GM23338 (cell line): ENCODE results near the gene ZBTB8OS. TPM values are rescaled to one million over a fixed set of nuclear protein-coding genes. Genes with fewer than 3 reads are reported as not detected.

ENCODE experiments used
- ATAC-seq: fragments of 200-7000 bp; cut with Tn5 transposase; 3 replicates; pipeline ENCODE4 v1.9.1; 2020
- DNase-seq: peaks from one replicate; pipeline ENCODE4 v3.0.0-alpha.2; 2015; ENCODE audit warnings: low spot score
- H2AFZ ChIP-seq: fragments of 200-600 bp; sonication (generic); 2 replicates; pipeline ENCODE4 v1.8.0; 2016; ENCODE audit warnings: antibody characterized with exemption, mild to moderate bottlenecking, moderate library complexity
- H3F3A ChIP-seq: fragments of 200-600 bp; sonication (generic); replicated peaks from 2 replicates; pipeline ENCODE4 v1.8.0; 2017; ENCODE audit warnings: antibody characterized with exemption, mixed run types, low read depth
- H3K27ac ChIP-seq: fragments of 200-600 bp; sonication (generic); 2 replicates; pipeline ENCODE4 v1.6.1; 2016; ENCODE audit warnings: low read depth
- H3K27me3 ChIP-seq: fragments of 200-600 bp; sonication (generic); 2 replicates; pipeline ENCODE4 v1.8.0; 2016; ENCODE audit warnings: mild to moderate bottlenecking, mixed run types, moderate library complexity; ENCODE audit not compliant: insufficient read depth
- H3K36me3 ChIP-seq: fragments of 200-600 bp; sonication (generic); 2 replicates; pipeline ENCODE4 v1.8.0; 2016; ENCODE audit warnings: mild to moderate bottlenecking; ENCODE audit not compliant: insufficient read depth
- H3K4me1 ChIP-seq: fragments of 200-600 bp; sonication (generic); 2 replicates; pipeline ENCODE4 v1.8.0; 2016; ENCODE audit warnings: mild to moderate bottlenecking, moderate library complexity; ENCODE audit not compliant: insufficient read depth
- H3K4me2 ChIP-seq: fragments of 200-600 bp; sonication (generic); 2 replicates; pipeline ENCODE4 v1.7.1; 2017; ENCODE audit warnings: mixed run types
- H3K4me3 ChIP-seq: fragments of 200-600 bp; sonication (generic); 2 replicates; pipeline ENCODE4 v1.6.1; 2016; ENCODE audit warnings: mixed run types
- H3K79me2 ChIP-seq: fragments of 200-600 bp; sonication (generic); replicated peaks from 2 replicates; pipeline ENCODE4 v1.8.0; 2017; ENCODE audit warnings: mild to moderate bottlenecking; ENCODE audit not compliant: insufficient read depth
- H3K9me2 ChIP-seq: fragments of 200-600 bp; sonication (generic); 2 replicates; pipeline ENCODE4 v1.8.0; 2017; ENCODE audit not compliant: insufficient read depth
- H4K20me1 ChIP-seq: fragments of 200-600 bp; sonication (generic); replicated peaks from 2 replicates; pipeline ENCODE4 v1.8.0; 2017; ENCODE audit warnings: mild to moderate bottlenecking; ENCODE audit not compliant: insufficient read depth
- H3K27ac Mint-ChIP-seq: 2 replicates; pipeline ENCODE4 v1.8.0; 2020; ENCODE audit warnings: inconsistent platforms, mild to moderate bottlenecking, moderate library complexity, mixed read lengths
- H3K27me3 Mint-ChIP-seq: 3 replicates; pipeline ENCODE4 v1.8.0; 2022; ENCODE audit warnings: low read depth, mild to moderate bottlenecking, moderate library complexity, mixed read lengths, inconsistent platforms; ENCODE audit not compliant: insufficient read depth, poor library complexity
- H3K36me3 Mint-ChIP-seq: 3 replicates; pipeline ENCODE4 v1.8.0; 2021; ENCODE audit warnings: low read depth, mild to moderate bottlenecking, inconsistent platforms, moderate library complexity, mixed read lengths
- H3K4me1 Mint-ChIP-seq: 3 replicates; pipeline ENCODE4 v1.8.0; 2020; ENCODE audit warnings: mild to moderate bottlenecking, inconsistent platforms, mixed read lengths
- H3K4me3 Mint-ChIP-seq: 3 replicates; pipeline ENCODE4 v1.8.0; 2021; ENCODE audit warnings: moderate library complexity, mild to moderate bottlenecking, inconsistent platforms, mixed read lengths
- H3K9me3 Mint-ChIP-seq: 3 replicates; pipeline ENCODE4 v1.8.0; 2020; ENCODE audit warnings: moderate library complexity, mild to moderate bottlenecking, inconsistent platforms, mixed read lengths
- CREB1 ChIP-seq: fragments of 250-450 bp; sonication (Bioruptor Pico); IDR thresholded peaks from 2 replicates; pipeline ENCODE4 v1.5.0; 2020; ENCODE audit warnings: low read depth, mild to moderate bottlenecking, moderate library complexity
- EZH2 ChIP-seq: fragments of 200-600 bp; sonication (generic); IDR thresholded peaks from one replicate; pipeline ENCODE4 v1.8.0; 2017; ENCODE audit warnings: antibody characterized with exemption, mild to moderate bottlenecking, low read depth; ENCODE audit not compliant: unreplicated experiment
- EZH2phosphoT487 ChIP-seq: fragments of 200-600 bp; sonication (generic); IDR thresholded peaks from one replicate; pipeline ENCODE4 v1.8.1; 2018; ENCODE audit warnings: antibody characterized with exemption; ENCODE audit not compliant: unreplicated experiment
- JUNB ChIP-seq: IDR thresholded peaks from one replicate; pipeline ENCODE4 v1.6.1; 2016; ENCODE audit warnings: antibody characterized with exemption; ENCODE audit not compliant: unreplicated experiment
- NANOG ChIP-seq: IDR thresholded peaks from 2 replicates; pipeline ENCODE4 v1.6.1; 2016; ENCODE audit warnings: antibody characterized with exemption, borderline replicate concordance
- POLR2AphosphoS5 ChIP-seq: IDR thresholded peaks from 2 replicates; pipeline ENCODE4 v1.6.1; 2016; ENCODE audit warnings: antibody characterized with exemption, low read depth
- STAT1 ChIP-seq: IDR thresholded peaks from one replicate; pipeline ENCODE4 v1.6.1; 2016; ENCODE audit warnings: antibody characterized with exemption; ENCODE audit not compliant: unreplicated experiment
- ZNF114 ChIP-seq: fragments of 250-450 bp; sonication (Bioruptor Pico); IDR thresholded peaks from 2 replicates; pipeline ENCODE4 v1.5.0; 2020; ENCODE audit warnings: mild to moderate bottlenecking, moderate library complexity
- ZNF331 ChIP-seq: fragments of 250-450 bp; sonication (Bioruptor Pico); IDR thresholded peaks from 2 replicates; pipeline ENCODE4 v1.5.0; 2020; ENCODE audit warnings: low read depth, mild to moderate bottlenecking, moderate library complexity
- polyA plus RNA-seq: library from polyadenylated mRNA; unstranded; fragments of >200 nt; fragmentation: Nextera tagmentation; extraction: Ambion mirVana; gene quantifications from 2 replicates; pipeline ENCODE4 v1.2.1, GENCODE V29; 2016
- total RNA-seq: library from RNA; depleted of rRNA; stranded (reverse); fragments of >200 nt; shearing (Covaris generic); gene quantifications from 2 replicates; pipeline ENCODE4 v1.2.3, GENCODE V29; 2014
- TF ChIP-seq, protein P1 (sequence below): IDR thresholded peaks from one replicate; pipeline ENCODE4 v1.6.1; 2018; ENCODE audit warnings: antibody characterized with exemption; ENCODE audit not compliant: unreplicated experiment
- TF ChIP-seq, protein P2 (sequence below): IDR thresholded peaks from 2 replicates; pipeline ENCODE4 v1.6.1; 2016; ENCODE audit warnings: antibody characterized with exemption
- TF ChIP-seq, protein P3 (sequence below), 2 experiments: fragments of 200-600 bp in 1 of 2; sonication (generic) in 1 of 2; conservative IDR thresholded peaks; 2 replicates each; pipeline versions ENCODE4 v1.5.1 to v1.6.1; 2016 to 2017; ENCODE audit warnings: antibody characterized with exemption in 2 of 2, low read depth in 2 of 2, mild to moderate bottlenecking in 2 of 2, moderate library complexity in 1 of 2
- TF ChIP-seq, protein P4 (sequence below): fragments of 250-450 bp; sonication (Bioruptor Pico); IDR thresholded peaks from 2 replicates; pipeline ENCODE4 v1.5.0; 2020; ENCODE audit warnings: mild to moderate bottlenecking, moderate library complexity

The ZBTB8OS gene
- total and polyA plus RNA-seq, 2 experiments from 2014 or later = 22.0 to 159 TPM

DNA sequence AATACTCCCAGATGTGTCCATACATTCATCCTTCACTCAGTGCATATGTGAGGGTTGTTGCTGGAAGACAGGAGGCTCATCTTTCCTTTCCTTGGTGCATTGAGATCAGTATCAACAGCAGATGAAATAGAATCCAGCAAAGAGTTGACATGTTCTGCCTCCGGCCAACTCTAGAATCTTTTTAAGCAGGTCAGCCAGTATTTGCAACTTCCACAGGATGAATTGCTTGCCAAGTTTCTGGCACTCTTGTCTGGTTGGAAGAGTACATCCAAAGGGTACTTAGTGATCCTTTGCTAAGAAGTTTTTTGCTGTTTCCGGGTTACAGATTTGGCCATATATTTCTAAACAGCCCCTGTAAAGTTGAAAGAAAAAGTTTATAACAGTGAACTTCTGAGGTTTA, 31.2 kb upstream of the ZBTB8OS start:
- Histone ChIP-seq H3K4me3 (no peak overlapping the region), H3F3A (peaks cover 48% of the 10 kb centered on the region), H3K36me3 (peaks cover 86% of the 10 kb centered on the region), H3K4me2 (no peak overlapping the region), H4K20me1 (peaks cover 12% of the 10 kb centered on the region), H2AFZ (no peak overlapping the region), H3K79me2 (no peaks in the 10 kb centered on the region), H3K27me3 (no peaks in the 10 kb centered on the region), H3K9me2 (no peaks in the 10 kb centered on the region), H3K4me1 (no peaks in the 10 kb centered on the region), H3K27ac (no peak overlapping the region)
- Mint-ChIP-seq H3K9me3 (no peaks in the 10 kb centered on the region), H3K4me1 (no peaks in the 10 kb centered on the region), H3K27me3 (peaks cover 3% of the 10 kb centered on the region), H3K4me3 (no peak overlapping the region), H3K27ac (no peak overlapping the region), H3K36me3 (peaks cover 84% of the 10 kb centered on the region)
- TF ChIP-seq ZNF331 (CRISPR knock-in tag) = no peak
- TF ChIP-seq EZH2 = no peak
- TF ChIP-seq, protein P1, sequence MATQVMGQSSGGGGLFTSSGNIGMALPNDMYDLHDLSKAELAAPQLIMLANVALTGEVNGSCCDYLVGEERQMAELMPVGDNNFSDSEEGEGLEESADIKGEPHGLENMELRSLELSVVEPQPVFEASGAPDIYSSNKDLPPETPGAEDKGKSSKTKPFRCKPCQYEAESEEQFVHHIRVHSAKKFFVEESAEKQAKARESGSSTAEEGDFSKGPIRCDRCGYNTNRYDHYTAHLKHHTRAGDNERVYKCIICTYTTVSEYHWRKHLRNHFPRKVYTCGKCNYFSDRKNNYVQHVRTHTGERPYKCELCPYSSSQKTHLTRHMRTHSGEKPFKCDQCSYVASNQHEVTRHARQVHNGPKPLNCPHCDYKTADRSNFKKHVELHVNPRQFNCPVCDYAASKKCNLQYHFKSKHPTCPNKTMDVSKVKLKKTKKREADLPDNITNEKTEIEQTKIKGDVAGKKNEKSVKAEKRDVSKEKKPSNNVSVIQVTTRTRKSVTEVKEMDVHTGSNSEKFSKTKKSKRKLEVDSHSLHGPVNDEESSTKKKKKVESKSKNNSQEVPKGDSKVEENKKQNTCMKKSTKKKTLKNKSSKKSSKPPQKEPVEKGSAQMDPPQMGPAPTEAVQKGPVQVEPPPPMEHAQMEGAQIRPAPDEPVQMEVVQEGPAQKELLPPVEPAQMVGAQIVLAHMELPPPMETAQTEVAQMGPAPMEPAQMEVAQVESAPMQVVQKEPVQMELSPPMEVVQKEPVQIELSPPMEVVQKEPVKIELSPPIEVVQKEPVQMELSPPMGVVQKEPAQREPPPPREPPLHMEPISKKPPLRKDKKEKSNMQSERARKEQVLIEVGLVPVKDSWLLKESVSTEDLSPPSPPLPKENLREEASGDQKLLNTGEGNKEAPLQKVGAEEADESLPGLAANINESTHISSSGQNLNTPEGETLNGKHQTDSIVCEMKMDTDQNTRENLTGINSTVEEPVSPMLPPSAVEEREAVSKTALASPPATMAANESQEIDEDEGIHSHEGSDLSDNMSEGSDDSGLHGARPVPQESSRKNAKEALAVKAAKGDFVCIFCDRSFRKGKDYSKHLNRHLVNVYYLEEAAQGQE = no peak
- TF ChIP-seq, protein P2, sequence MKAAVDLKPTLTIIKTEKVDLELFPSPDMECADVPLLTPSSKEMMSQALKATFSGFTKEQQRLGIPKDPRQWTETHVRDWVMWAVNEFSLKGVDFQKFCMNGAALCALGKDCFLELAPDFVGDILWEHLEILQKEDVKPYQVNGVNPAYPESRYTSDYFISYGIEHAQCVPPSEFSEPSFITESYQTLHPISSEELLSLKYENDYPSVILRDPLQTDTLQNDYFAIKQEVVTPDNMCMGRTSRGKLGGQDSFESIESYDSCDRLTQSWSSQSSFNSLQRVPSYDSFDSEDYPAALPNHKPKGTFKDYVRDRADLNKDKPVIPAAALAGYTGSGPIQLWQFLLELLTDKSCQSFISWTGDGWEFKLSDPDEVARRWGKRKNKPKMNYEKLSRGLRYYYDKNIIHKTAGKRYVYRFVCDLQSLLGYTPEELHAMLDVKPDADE = no peak
- TF ChIP-seq STAT1 = no peak
- TF ChIP-seq NANOG = no peak
- TF ChIP-seq ZNF114 = no peak
- TF ChIP-seq CREB1 (CRISPR knock-in tag) = no peak
- TF ChIP-seq JUNB = no peak
- TF ChIP-seq, protein P3, sequence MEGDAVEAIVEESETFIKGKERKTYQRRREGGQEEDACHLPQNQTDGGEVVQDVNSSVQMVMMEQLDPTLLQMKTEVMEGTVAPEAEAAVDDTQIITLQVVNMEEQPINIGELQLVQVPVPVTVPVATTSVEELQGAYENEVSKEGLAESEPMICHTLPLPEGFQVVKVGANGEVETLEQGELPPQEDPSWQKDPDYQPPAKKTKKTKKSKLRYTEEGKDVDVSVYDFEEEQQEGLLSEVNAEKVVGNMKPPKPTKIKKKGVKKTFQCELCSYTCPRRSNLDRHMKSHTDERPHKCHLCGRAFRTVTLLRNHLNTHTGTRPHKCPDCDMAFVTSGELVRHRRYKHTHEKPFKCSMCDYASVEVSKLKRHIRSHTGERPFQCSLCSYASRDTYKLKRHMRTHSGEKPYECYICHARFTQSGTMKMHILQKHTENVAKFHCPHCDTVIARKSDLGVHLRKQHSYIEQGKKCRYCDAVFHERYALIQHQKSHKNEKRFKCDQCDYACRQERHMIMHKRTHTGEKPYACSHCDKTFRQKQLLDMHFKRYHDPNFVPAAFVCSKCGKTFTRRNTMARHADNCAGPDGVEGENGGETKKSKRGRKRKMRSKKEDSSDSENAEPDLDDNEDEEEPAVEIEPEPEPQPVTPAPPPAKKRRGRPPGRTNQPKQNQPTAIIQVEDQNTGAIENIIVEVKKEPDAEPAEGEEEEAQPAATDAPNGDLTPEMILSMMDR (conservative IDR thresholded peaks at IDR 0.05; ENCODE audit: low read depth in 2 of 2) = no peak
- TF ChIP-seq POLR2AphosphoS5 = no peak
- TF ChIP-seq EZH2phosphoT487 = no peak
- TF ChIP-seq, protein P4, sequence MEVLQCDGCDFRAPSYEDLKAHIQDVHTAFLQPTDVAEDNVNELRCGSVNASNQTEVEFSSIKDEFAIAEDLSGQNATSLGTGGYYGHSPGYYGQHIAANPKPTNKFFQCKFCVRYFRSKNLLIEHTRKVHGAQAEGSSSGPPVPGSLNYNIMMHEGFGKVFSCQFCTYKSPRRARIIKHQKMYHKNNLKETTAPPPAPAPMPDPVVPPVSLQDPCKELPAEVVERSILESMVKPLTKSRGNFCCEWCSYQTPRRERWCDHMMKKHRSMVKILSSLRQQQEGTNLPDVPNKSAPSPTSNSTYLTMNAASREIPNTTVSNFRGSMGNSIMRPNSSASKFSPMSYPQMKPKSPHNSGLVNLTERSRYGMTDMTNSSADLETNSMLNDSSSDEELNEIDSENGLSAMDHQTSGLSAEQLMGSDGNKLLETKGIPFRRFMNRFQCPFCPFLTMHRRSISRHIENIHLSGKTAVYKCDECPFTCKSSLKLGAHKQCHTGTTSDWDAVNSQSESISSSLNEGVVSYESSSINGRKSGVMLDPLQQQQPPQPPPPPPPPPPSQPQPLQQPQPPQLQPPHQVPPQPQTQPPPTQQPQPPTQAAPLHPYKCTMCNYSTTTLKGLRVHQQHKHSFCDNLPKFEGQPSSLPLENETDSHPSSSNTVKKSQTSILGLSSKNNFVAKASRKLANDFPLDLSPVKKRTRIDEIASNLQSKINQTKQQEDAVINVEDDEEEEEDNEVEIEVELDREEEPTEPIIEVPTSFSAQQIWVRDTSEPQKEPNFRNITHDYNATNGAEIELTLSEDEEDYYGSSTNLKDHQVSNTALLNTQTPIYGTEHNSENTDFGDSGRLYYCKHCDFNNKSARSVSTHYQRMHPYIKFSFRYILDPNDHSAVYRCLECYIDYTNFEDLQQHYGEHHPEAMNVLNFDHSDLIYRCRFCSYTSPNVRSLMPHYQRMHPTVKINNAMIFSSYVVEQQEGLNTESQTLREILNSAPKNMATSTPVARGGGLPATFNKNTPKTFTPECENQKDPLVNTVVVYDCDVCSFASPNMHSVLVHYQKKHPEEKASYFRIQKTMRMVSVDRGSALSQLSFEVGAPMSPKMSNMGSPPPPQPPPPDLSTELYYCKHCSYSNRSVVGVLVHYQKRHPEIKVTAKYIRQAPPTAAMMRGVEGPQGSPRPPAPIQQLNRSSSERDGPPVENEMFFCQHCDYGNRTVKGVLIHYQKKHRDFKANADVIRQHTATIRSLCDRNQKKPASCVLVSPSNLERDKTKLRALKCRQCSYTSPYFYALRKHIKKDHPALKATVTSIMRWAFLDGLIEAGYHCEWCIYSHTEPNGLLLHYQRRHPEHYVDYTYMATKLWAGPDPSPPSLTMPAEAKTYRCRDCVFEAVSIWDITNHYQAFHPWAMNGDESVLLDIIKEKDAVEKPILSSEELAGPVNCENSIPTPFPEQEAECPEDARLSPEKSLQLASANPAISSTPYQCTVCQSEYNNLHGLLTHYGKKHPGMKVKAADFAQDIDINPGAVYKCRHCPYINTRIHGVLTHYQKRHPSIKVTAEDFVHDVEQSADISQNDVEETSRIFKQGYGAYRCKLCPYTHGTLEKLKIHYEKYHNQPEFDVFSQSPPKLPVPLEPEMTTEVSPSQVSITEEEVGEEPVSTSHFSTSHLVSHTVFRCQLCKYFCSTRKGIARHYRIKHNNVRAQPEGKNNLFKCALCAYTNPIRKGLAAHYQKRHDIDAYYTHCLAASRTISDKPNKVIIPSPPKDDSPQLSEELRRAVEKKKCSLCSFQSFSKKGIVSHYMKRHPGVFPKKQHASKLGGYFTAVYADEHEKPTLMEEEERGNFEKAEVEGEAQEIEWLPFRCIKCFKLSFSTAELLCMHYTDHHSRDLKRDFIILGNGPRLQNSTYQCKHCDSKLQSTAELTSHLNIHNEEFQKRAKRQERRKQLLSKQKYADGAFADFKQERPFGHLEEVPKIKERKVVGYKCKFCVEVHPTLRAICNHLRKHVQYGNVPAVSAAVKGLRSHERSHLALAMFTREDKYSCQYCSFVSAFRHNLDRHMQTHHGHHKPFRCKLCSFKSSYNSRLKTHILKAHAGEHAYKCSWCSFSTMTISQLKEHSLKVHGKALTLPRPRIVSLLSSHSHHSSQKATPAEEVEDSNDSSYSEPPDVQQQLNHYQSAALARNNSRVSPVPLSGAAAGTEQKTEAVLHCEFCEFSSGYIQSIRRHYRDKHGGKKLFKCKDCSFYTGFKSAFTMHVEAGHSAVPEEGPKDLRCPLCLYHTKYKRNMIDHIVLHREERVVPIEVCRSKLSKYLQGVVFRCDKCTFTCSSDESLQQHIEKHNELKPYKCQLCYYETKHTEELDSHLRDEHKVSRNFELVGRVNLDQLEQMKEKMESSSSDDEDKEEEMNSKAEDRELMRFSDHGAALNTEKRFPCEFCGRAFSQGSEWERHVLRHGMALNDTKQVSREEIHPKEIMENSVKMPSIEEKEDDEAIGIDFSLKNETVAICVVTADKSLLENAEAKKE (CRISPR knock-in tag) = no peak
- no peak for DNase-seq
- no peak for ATAC-seq
